SU-DHL-6 (cell line): ENCODE results near the gene HOXA6.

Experiments used
- EZH2phosphoT487 ChIP-seq: fragments of 200-600 bp; sonication (generic), shearing (Covaris generic); conservative IDR thresholded peaks from 2 replicates; pipeline ENCODE4 v1.6.1; 2018; ENCODE audit warnings: mild to moderate bottlenecking, antibody characterized with exemption, low read length, moderate library complexity, mixed read lengths
- TF ChIP-seq, protein P1 (sequence below): fragments of 200-600 bp; sonication (generic); IDR thresholded peaks from one replicate; pipeline ENCODE4 v1.5.1; 2017; ENCODE audit warnings: antibody characterized with exemption, mild to moderate bottlenecking, low read length, moderate library complexity; ENCODE audit not compliant: insufficient read depth, poor library complexity, severe bottlenecking

DNA sequence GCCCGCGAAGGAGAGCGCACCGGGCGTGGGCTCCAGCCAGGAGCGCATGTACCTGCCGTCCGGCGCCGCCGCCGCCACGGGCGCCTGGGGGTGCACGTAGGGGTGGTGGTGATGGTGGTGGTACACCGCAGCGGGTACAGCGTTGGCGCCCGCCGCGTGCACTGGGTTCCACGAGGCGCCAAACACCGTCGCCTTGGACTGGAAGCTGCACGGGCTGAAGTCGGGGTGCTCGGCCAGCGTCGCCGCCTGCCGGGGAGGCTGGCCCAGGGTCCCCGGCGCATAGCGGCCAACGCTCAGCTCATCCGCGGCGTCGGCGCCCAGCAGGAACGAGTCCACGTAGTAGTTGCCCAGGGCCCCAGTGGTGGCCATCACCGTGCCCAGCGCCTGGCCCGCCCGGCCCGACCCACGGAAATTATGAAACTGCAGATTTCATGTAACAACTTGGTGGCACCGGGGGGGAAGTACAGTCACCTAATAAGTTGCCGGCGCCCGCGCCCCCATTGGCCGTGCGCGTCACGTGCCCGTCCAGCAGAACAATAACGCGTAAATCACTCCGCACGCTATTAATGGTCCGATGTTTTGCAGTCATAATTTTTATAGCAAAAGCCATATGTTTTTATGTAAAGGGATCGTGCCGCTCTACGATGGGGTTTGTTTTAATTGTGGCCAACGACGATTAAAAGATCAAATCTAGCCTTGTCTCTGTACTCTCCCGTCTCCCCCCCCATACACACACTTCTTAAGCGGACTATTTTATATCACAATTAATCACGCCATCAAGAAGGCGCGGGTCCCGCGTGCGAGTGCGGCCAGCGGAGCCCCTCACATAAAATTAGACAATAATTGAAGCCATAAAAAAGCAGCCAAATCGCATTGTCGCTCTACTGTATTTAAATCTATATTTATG is 17.8 kb upstream of the HOXA6 start, which contains the start of gene HOXA9:
- TF ChIP-seq, protein P1, sequence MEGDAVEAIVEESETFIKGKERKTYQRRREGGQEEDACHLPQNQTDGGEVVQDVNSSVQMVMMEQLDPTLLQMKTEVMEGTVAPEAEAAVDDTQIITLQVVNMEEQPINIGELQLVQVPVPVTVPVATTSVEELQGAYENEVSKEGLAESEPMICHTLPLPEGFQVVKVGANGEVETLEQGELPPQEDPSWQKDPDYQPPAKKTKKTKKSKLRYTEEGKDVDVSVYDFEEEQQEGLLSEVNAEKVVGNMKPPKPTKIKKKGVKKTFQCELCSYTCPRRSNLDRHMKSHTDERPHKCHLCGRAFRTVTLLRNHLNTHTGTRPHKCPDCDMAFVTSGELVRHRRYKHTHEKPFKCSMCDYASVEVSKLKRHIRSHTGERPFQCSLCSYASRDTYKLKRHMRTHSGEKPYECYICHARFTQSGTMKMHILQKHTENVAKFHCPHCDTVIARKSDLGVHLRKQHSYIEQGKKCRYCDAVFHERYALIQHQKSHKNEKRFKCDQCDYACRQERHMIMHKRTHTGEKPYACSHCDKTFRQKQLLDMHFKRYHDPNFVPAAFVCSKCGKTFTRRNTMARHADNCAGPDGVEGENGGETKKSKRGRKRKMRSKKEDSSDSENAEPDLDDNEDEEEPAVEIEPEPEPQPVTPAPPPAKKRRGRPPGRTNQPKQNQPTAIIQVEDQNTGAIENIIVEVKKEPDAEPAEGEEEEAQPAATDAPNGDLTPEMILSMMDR, result no peak
- no peak for TF ChIP-seq EZH2phosphoT487
